Body of pancreas (tissue), 4 donors: ENCODE data around the gene CIAO2B.

Source experiments
- CTCF ChIP-seq, 7 experiments: fragments of 450-650 bp in 4 of 7; fragments of 200-600 bp in 3 of 7; sonication (generic) in 3 of 7; IDR thresholded peaks; one replicate each; pipeline ENCODE4 v1.5.1; 2016 to 2019; ENCODE audit warnings: antibody characterized with exemption in 7 of 7
- POLR2A ChIP-seq, 3 donors: fragments of 450-650 bp; IDR thresholded peaks; one replicate each; pipeline ENCODE4 v1.6.1; 2016; ENCODE audit warnings: antibody characterized with exemption in 3 of 3, mild to moderate bottlenecking in 2 of 3

GRCh38 chr16:66952430-66953110, 18.4 kb upstream of the CIAO2B start:
- no peak for TF ChIP-seq CTCF (IDR thresholded peaks at IDR 0.05)
- no peak for TF ChIP-seq POLR2A (IDR thresholded peaks at IDR 0.05)
